ENCODE results near the gene ESYT1.
A peak's percentile ranks its signal among the peaks of the same experiment; 100 is the strongest.

Gene ESYT1

GRCh38 chr12:56141946-56142784, 14.1 kb downstream of the ESYT1 start:
- no peak overlapping the region for H3K9ac ChIP-seq (ENCODE audit: low read length)
- H3K36me3 ChIP-seq (ENCODE audit: control insufficient read depth, insufficient read depth, low read length), result peaks cover 8% of the 10 kb centered on the region
- H3K9me3 ChIP-seq (ENCODE audit: control insufficient read depth, low read length), result no peaks in the 10 kb centered on the region
- no peaks in the 10 kb centered on the region for H3K27me3 ChIP-seq (ENCODE audit: control insufficient read depth, insufficient read depth, low read length)
- H3K4me1 ChIP-seq (ENCODE audit: control insufficient read depth, insufficient read depth, low read length), result no peaks in the 10 kb centered on the region
- H3K4me3 ChIP-seq (ENCODE audit: low read length), result no peak overlapping the region

GRCh38 chr12:56143217-56143616, 15.2 kb downstream of the ESYT1 start:
- peaks cover 8% of the 10 kb centered on the region for H3K36me3 ChIP-seq (ENCODE audit: control insufficient read depth, insufficient read depth, low read length)
- H3K9me3 ChIP-seq (ENCODE audit: control insufficient read depth, low read length), result no peaks in the 10 kb centered on the region
- H3K27me3 ChIP-seq (ENCODE audit: control insufficient read depth, insufficient read depth, low read length), result no peaks in the 10 kb centered on the region
- H3K4me3 ChIP-seq (ENCODE audit: low read length), result no peak overlapping the region
- no peaks in the 10 kb centered on the region for H3K4me1 ChIP-seq (ENCODE audit: control insufficient read depth, insufficient read depth, low read length)
- no peak overlapping the region for H3K9ac ChIP-seq (ENCODE audit: low read length)

- Histone ChIP-seq H3K9me3 (ENCODE audit: control insufficient read depth, low read length) (no peaks in the 10 kb centered on the region), H3K27me3 (ENCODE audit: control insufficient read depth, insufficient read depth, low read length) (no peaks in the 10 kb centered on the region), H3K9ac (ENCODE audit: low read length) (no peak overlapping the region), H3K4me1 (ENCODE audit: control insufficient read depth, insufficient read depth, low read length) (no peaks in the 10 kb centered on the region), H3K36me3 (ENCODE audit: control insufficient read depth, insufficient read depth, low read length) (peaks cover 8% of the 10 kb centered on the region), H3K4me3 (ENCODE audit: low read length) (no peak overlapping the region)
Observed at GRCh38 chr12:56143870-56144269, 15.8 kb downstream of the ESYT1 start.

GRCh38 chr12:56145217-56145616, 17.1 kb downstream of the ESYT1 start:
- H3K9me3 ChIP-seq (ENCODE audit: control insufficient read depth, low read length), result no peaks in the 10 kb centered on the region
- H3K4me1 ChIP-seq (ENCODE audit: control insufficient read depth, insufficient read depth, low read length), result no peaks in the 10 kb centered on the region
- no peak overlapping the region for H3K4me3 ChIP-seq (ENCODE audit: low read length)
- peaks cover 8% of the 10 kb centered on the region for H3K36me3 ChIP-seq (ENCODE audit: control insufficient read depth, insufficient read depth, low read length)
- H3K27me3 ChIP-seq (ENCODE audit: control insufficient read depth, insufficient read depth, low read length), result no peaks in the 10 kb centered on the region
- no peak overlapping the region for H3K9ac ChIP-seq (ENCODE audit: low read length)

GRCh38 chr12:56146492-56147460, 18.7 kb downstream of the ESYT1 start:
- peaks cover 7% of the 10 kb centered on the region for H3K4me1 ChIP-seq (ENCODE audit: control insufficient read depth, insufficient read depth, low read length)
- H3K9me3 ChIP-seq (ENCODE audit: control insufficient read depth, low read length), result no peaks in the 10 kb centered on the region
- no peaks in the 10 kb centered on the region for H3K27me3 ChIP-seq (ENCODE audit: control insufficient read depth, insufficient read depth, low read length)
- no peak overlapping the region for H3K9ac ChIP-seq (ENCODE audit: low read length)
- H3K36me3 ChIP-seq (ENCODE audit: control insufficient read depth, insufficient read depth, low read length), result peaks cover 8% of the 10 kb centered on the region
- H3K4me3 ChIP-seq (ENCODE audit: low read length), result no peak overlapping the region

GRCh38 chr12:56150563-56150962, 22.5 kb downstream of the ESYT1 start:
- no peaks in the 10 kb centered on the region for H3K27me3 ChIP-seq (ENCODE audit: control insufficient read depth, insufficient read depth, low read length)
- no peak overlapping the region for H3K4me3 ChIP-seq (ENCODE audit: low read length)
- H3K9me3 ChIP-seq (ENCODE audit: control insufficient read depth, low read length), result no peaks in the 10 kb centered on the region
- H3K9ac ChIP-seq (ENCODE audit: low read length), result no peak overlapping the region
- H3K4me1 ChIP-seq (ENCODE audit: control insufficient read depth, insufficient read depth, low read length), result peaks cover 15% of the 10 kb centered on the region
- H3K36me3 ChIP-seq (ENCODE audit: control insufficient read depth, insufficient read depth, low read length), result no peaks in the 10 kb centered on the region

- Histone ChIP-seq H3K4me3 (ENCODE audit: low read length) (peak overlapping the region; percentile 78), H3K27me3 (ENCODE audit: control insufficient read depth, insufficient read depth, low read length) (no peaks in the 10 kb centered on the region), H3K9ac (ENCODE audit: low read length) (peak overlapping the region; percentile 88), H3K36me3 (ENCODE audit: control insufficient read depth, insufficient read depth, low read length) (no peaks in the 10 kb centered on the region), H3K9me3 (ENCODE audit: control insufficient read depth, low read length) (no peaks in the 10 kb centered on the region), H3K4me1 (ENCODE audit: control insufficient read depth, insufficient read depth, low read length) (peaks cover 15% of the 10 kb centered on the region)
Observed at GRCh38 chr12:56151672-56152131, 23.6 kb downstream of the ESYT1 start.

GRCh38 chr12:56152132-56152755, 24.2 kb downstream of the ESYT1 start, which contains the start of gene MYL6B:
MYL6B (plus strand) TSS chr12:56152587; CDS start chr12:56153919, 1,332 bp downstream.
- Histone ChIP-seq H3K4me3 (ENCODE audit: low read length) (peak within 1 kb of the TSS; percentile 78), H3K27me3 (ENCODE audit: control insufficient read depth, insufficient read depth, low read length) (no peaks in the 10 kb centered on the region), H3K9ac (ENCODE audit: low read length) (peak within 1 kb of the TSS; percentile 88), H3K9me3 (ENCODE audit: control insufficient read depth, low read length) (no peaks in the 10 kb centered on the region), H3K4me1 (ENCODE audit: control insufficient read depth, insufficient read depth, low read length) (peaks cover 16% of the 10 kb centered on the region), H3K36me3 (ENCODE audit: control insufficient read depth, insufficient read depth, low read length) (no peaks in the 10 kb centered on the region)

GRCh38 chr12:56152756-56153677, 24.9 kb downstream of the ESYT1 start:
- peak overlapping the region; percentile 78 for H3K4me3 ChIP-seq (ENCODE audit: low read length)
- no peaks in the 10 kb centered on the region for H3K27me3 ChIP-seq (ENCODE audit: control insufficient read depth, insufficient read depth, low read length)
- no peaks in the 10 kb centered on the region for H3K9me3 ChIP-seq (ENCODE audit: control insufficient read depth, low read length)
- peaks cover 19% of the 10 kb centered on the region for H3K4me1 ChIP-seq (ENCODE audit: control insufficient read depth, insufficient read depth, low read length)
- H3K36me3 ChIP-seq (ENCODE audit: control insufficient read depth, insufficient read depth, low read length), result no peaks in the 10 kb centered on the region
- peak overlapping the region; percentile 88 for H3K9ac ChIP-seq (ENCODE audit: low read length)

GRCh38 chr12:56153678-56154065, 25.6 kb downstream of the ESYT1 start:
- no peaks in the 10 kb centered on the region for H3K27me3 ChIP-seq (ENCODE audit: control insufficient read depth, insufficient read depth, low read length)
- H3K4me1 ChIP-seq (ENCODE audit: control insufficient read depth, insufficient read depth, low read length), result peaks cover 19% of the 10 kb centered on the region
- no peaks in the 10 kb centered on the region for H3K9me3 ChIP-seq (ENCODE audit: control insufficient read depth, low read length)
- no peak overlapping the region for H3K9ac ChIP-seq (ENCODE audit: low read length)
- H3K36me3 ChIP-seq (ENCODE audit: control insufficient read depth, insufficient read depth, low read length), result no peaks in the 10 kb centered on the region
- no peak overlapping the region for H3K4me3 ChIP-seq (ENCODE audit: low read length)

GRCh38 chr12:56154246-56154771, 26.2 kb downstream of the ESYT1 start:
- Histone ChIP-seq H3K9me3 (ENCODE audit: control insufficient read depth, low read length) (no peaks in the 10 kb centered on the region), H3K36me3 (ENCODE audit: control insufficient read depth, insufficient read depth, low read length) (peaks cover 2% of the 10 kb centered on the region), H3K9ac (ENCODE audit: low read length) (no peak overlapping the region), H3K4me1 (ENCODE audit: control insufficient read depth, insufficient read depth, low read length) (peaks cover 19% of the 10 kb centered on the region), H3K27me3 (ENCODE audit: control insufficient read depth, insufficient read depth, low read length) (no peaks in the 10 kb centered on the region), H3K4me3 (ENCODE audit: low read length) (no peak overlapping the region)

All from mucosa of stomach (tissue), 1 donor.